Measurements from ENCODE around the gene ABHD16A. TPM values are rescaled to one million over a fixed set of nuclear protein-coding genes. Genes with fewer than 3 reads are reported as not detected.

Gene ABHD16A
- total and polyA plus RNA-seq, 10 of the 15 experiments (the other 5 are each of a cell fraction or from before 2014, with no cell fraction given): 7.5 to 43.0 (median 32.9) TPM

DNA sequence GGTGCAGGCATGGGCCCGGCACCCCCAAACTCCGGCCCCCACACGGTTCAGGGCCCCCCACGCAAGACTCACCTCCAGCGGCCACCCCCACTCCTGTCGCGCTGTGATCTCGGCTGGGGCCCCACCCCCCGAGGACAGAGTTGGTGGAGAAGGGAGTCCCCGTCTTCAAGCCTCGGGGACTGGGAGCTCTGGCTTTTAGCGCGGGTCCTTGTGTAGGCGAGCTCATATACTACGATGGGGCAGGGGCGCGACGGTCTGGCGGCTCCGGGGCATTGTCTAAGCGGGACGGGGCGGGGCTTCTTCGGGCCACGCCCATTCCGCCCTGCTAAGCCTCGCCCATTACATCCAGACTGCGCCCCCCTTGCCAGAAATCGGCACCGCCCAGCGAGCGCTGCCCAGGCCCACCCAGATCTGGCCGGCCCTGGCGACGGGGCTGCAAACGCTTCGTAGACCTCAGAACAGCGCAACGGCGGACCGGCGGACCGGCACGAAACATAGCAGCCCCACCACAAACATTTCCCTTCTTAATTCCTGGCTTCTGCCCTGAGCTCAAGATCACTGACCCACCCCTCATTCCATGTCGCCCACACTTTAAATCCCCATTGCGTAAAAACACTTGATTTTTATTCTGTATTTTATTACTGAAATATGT lies 27.0 kb upstream of the ABHD16A start (continued):
- TF ChIP-seq, protein P1, sequence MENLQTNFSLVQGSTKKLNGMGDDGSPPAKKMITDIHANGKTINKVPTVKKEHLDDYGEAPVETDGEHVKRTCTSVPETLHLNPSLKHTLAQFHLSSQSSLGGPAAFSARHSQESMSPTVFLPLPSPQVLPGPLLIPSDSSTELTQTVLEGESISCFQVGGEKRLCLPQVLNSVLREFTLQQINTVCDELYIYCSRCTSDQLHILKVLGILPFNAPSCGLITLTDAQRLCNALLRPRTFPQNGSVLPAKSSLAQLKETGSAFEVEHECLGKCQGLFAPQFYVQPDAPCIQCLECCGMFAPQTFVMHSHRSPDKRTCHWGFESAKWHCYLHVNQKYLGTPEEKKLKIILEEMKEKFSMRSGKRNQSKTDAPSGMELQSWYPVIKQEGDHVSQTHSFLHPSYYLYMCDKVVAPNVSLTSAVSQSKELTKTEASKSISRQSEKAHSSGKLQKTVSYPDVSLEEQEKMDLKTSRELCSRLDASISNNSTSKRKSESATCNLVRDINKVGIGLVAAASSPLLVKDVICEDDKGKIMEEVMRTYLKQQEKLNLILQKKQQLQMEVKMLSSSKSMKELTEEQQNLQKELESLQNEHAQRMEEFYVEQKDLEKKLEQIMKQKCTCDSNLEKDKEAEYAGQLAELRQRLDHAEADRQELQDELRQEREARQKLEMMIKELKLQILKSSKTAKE (IDR thresholded peaks at IDR 0.05; ENCODE audit: low read depth, poor library complexity, severe bottlenecking): no peak
- TF ChIP-seq NR2C2 (IDR thresholded peaks at IDR 0.05; ENCODE audit: borderline replicate concordance, control insufficient read depth, insufficient read length, low read depth) (no peak), SMC3 (IDR thresholded peaks at IDR 0.05; ENCODE audit: borderline replicate concordance, low read length) (no peak), SMAD5 (IDR thresholded peaks at IDR 0.05; ENCODE audit: low read depth) (peak; percentile 53), TAF1 (IDR thresholded peaks at IDR 0.05; ENCODE audit: borderline replicate concordance, low read depth, low read length) (no peak), RBBP5 (conservative IDR thresholded peaks at IDR 0.05) (no peak), FOXM1 (IDR thresholded peaks at IDR 0.05; ENCODE audit: low read depth, low read length) (no peak), NFXL1 (IDR thresholded peaks at IDR 0.05; ENCODE audit: borderline replicate concordance) (no peak), RCOR1 (conservative IDR thresholded peaks at IDR 0.05; ENCODE audit: low read depth, low read length) (no peak), EGR1 (IDR thresholded peaks at IDR 0.05; ENCODE audit: borderline replicate concordance in 1 of 2, low read depth in 2 of 2, low read length in 2 of 2) (no peak), DPF2 (IDR thresholded peaks at IDR 0.05) (no peak), SP1 (IDR thresholded peaks at IDR 0.05; ENCODE audit: low read depth, low read length) (peak; percentile 17), TBL1XR1 (IDR thresholded peaks at IDR 0.05; ENCODE audit: low read depth, low read length) (no peak), CREB1 (IDR thresholded peaks at IDR 0.05; ENCODE audit: low read depth) (no peak), BACH1 (IDR thresholded peaks at IDR 0.05; ENCODE audit: borderline replicate concordance) (peak; percentile 77; the same call in 1 of the 2 replicates), MTA3 (IDR thresholded peaks at IDR 0.05; ENCODE audit: borderline replicate concordance, low read length) (no peak), POU2F2 (IDR thresholded peaks at IDR 0.05; ENCODE audit: borderline replicate concordance, low read depth, low read length) (peak; percentile 39; the same call in 1 of the 3 replicates), HDGF (IDR thresholded peaks at IDR 0.05) (no peak), RB1 (IDR thresholded peaks at IDR 0.05; ENCODE audit: borderline replicate concordance) (no peak; the same call in 1 of the 2 replicates), MXI1 (IDR thresholded peaks at IDR 0.05; ENCODE audit: low read depth, low read length) (no peak)
- TF ChIP-seq, protein P2, sequence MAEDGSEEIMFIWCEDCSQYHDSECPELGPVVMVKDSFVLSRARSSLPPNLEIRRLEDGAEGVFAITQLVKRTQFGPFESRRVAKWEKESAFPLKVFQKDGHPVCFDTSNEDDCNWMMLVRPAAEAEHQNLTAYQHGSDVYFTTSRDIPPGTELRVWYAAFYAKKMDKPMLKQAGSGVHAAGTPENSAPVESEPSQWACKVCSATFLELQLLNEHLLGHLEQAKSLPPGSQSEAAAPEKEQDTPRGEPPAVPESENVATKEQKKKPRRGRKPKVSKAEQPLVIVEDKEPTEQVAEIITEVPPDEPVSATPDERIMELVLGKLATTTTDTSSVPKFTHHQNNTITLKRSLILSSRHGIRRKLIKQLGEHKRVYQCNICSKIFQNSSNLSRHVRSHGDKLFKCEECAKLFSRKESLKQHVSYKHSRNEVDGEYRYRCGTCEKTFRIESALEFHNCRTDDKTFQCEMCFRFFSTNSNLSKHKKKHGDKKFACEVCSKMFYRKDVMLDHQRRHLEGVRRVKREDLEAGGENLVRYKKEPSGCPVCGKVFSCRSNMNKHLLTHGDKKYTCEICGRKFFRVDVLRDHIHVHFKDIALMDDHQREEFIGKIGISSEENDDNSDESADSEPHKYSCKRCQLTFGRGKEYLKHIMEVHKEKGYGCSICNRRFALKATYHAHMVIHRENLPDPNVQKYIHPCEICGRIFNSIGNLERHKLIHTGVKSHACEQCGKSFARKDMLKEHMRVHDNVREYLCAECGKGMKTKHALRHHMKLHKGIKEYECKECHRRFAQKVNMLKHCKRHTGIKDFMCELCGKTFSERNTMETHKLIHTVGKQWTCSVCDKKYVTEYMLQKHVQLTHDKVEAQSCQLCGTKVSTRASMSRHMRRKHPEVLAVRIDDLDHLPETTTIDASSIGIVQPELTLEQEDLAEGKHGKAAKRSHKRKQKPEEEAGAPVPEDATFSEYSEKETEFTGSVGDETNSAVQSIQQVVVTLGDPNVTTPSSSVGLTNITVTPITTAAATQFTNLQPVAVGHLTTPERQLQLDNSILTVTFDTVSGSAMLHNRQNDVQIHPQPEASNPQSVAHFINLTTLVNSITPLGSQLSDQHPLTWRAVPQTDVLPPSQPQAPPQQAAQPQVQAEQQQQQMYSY (CRISPR knock-in tag; IDR thresholded peaks at IDR 0.05): no peak
- TF ChIP-seq, protein P3, sequence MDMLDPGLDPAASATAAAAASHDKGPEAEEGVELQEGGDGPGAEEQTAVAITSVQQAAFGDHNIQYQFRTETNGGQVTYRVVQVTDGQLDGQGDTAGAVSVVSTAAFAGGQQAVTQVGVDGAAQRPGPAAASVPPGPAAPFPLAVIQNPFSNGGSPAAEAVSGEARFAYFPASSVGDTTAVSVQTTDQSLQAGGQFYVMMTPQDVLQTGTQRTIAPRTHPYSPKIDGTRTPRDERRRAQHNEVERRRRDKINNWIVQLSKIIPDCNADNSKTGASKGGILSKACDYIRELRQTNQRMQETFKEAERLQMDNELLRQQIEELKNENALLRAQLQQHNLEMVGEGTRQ (IDR thresholded peaks at IDR 0.05; ENCODE audit: borderline replicate concordance, low read depth, low read length): no peak
